C4-2B (cell line): ENCODE measurements around the gene KCNK6.

Experiments used
- CTCF ChIP-seq: fragments of 450-650 bp; conservative IDR thresholded peaks from 2 replicates; pipeline ENCODE4 v1.5.1; 2017; ENCODE audit warnings: mild to moderate bottlenecking
- ZFX ChIP-seq: fragments of 450-650 bp; IDR thresholded peaks from 2 replicates; pipeline ENCODE4 v1.6.1; 2017

DNA sequence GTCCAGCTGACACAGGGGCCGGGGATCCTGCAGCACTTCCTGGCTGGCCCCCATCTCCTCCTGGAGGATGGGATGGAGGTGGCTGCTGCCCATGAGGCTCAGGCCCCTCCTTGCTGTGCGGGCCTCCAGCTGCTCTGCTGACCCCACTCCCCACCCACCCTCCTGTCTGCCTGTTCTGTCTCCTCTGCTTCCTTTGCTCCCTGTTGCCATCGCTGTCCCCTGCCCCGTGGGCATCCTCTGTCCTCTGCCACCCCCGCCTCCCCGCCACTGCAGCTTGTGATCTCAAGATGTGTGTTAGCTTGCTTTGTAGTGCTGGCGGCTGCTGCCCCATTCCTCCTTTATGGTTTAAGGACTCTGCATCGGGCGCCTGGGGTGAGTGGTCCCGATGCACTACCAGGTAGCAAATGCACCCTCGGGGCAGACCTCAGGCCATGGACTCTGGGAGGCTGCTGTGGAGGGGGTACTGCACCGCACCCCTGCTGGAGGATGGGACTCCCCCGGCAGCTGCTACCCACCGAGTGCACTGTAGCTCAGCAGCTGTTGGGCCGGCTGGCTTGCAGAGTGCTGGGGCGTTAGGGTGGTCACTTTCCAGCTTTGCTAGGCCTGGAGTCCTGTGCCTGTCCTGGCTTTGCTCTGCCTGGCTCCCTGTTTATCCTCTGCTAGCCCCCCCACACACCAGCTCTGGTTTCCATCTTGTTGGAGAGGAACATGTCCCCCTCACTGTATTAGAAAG lies 31.4 kb upstream of the KCNK6 start:
- TF ChIP-seq CTCF (no peak), ZFX (no peak)
